ENCODE measurements around the gene LDLRAP1. TPM values are rescaled to one million over a fixed set of nuclear protein-coding genes. Genes with fewer than 3 reads are reported as not detected.

LDLRAP1 gene
- total RNA-seq, 2 donors from 2014 or later = 13.9 to 14.5 TPM

- H3K9me3 ChIP-seq (ENCODE audit: control insufficient read depth, low read length) = no peaks in the 10 kb centered on the region
- peak; percentile 80 for DNase-seq
- 84 to 93% methylated on average over 7 to 33 of the region's 33 CpGs for WGBS, 2 experiments (ENCODE audit: insufficient coverage in 1 of 2, insufficient read length in 1 of 2)
- H3K36me3 ChIP-seq (ENCODE audit: control insufficient read depth, insufficient read depth, low read length) = no peaks in the 10 kb centered on the region
- H3K27ac Mint-ChIP-seq = no peak overlapping the region
- peaks cover 11% of the 10 kb centered on the region for H3K27me3 Mint-ChIP-seq (ENCODE audit: insufficient read depth)
- no peaks in the 10 kb centered on the region for H3K36me3 Mint-ChIP-seq (ENCODE audit: low read depth)
- TF ChIP-seq CTCF (conservative IDR thresholded peaks at IDR 0.05) = peak; percentile 50
- H3K4me1 Mint-ChIP-seq = no peaks in the 10 kb centered on the region
- H3K9ac ChIP-seq (ENCODE audit: extremely low read depth, low read length, poor library complexity, severe bottlenecking) = no peak overlapping the region
- H3K4me1 ChIP-seq (ENCODE audit: control insufficient read depth, insufficient read depth, low read length) = no peaks in the 10 kb centered on the region
- H3K4me3 ChIP-seq (ENCODE audit: low read length) = no peak overlapping the region
- H3K27ac ChIP-seq (ENCODE audit: low read depth, low read length) = no peak overlapping the region
- no peak overlapping the region for H3K4me3 Mint-ChIP-seq
- H3K9me3 Mint-ChIP-seq = peaks cover 7% of the 10 kb centered on the region
- H3K27me3 ChIP-seq (ENCODE audit: control insufficient read depth, insufficient read depth, low read length, poor library complexity, severe bottlenecking) = no peaks in the 10 kb centered on the region
Observed at GRCh38 chr1:25517476-25518394, 25.7 kb upstream of the LDLRAP1 start.

GRCh38 chr1:25519624-25520023 lies 23.8 kb upstream of the LDLRAP1 start:
- Histone ChIP-seq H3K27ac (ENCODE audit: low read depth, low read length) (no peak overlapping the region), H3K9me3 (ENCODE audit: control insufficient read depth, low read length) (no peaks in the 10 kb centered on the region), H3K9ac (ENCODE audit: extremely low read depth, low read length, poor library complexity, severe bottlenecking) (no peak overlapping the region), H3K36me3 (ENCODE audit: control insufficient read depth, insufficient read depth, low read length) (no peaks in the 10 kb centered on the region), H3K4me3 (ENCODE audit: low read length) (no peak overlapping the region), H3K27me3 (ENCODE audit: control insufficient read depth, insufficient read depth, low read length, poor library complexity, severe bottlenecking) (no peaks in the 10 kb centered on the region), H3K4me1 (ENCODE audit: control insufficient read depth, insufficient read depth, low read length) (no peaks in the 10 kb centered on the region)
- Mint-ChIP-seq H3K27ac (no peak overlapping the region), H3K36me3 (ENCODE audit: low read depth) (no peaks in the 10 kb centered on the region), H3K4me1 (no peaks in the 10 kb centered on the region), H3K4me3 (no peak overlapping the region), H3K9me3 (peaks cover 3% of the 10 kb centered on the region), H3K27me3 (ENCODE audit: insufficient read depth) (peaks cover 11% of the 10 kb centered on the region)
- DNase-seq = no peak
- no peak for TF ChIP-seq CTCF (conservative IDR thresholded peaks at IDR 0.05)
- 91 to 97% methylated on average over 3 to 5 of the region's 5 CpGs for WGBS, 2 experiments (ENCODE audit: insufficient coverage in 1 of 2, insufficient read length in 1 of 2)

GRCh38 chr1:25520446-25521061 lies 22.9 kb upstream of the LDLRAP1 start:
- Histone ChIP-seq H3K4me1 (ENCODE audit: control insufficient read depth, insufficient read depth, low read length) (no peaks in the 10 kb centered on the region), H3K4me3 (ENCODE audit: low read length) (no peak overlapping the region), H3K9ac (ENCODE audit: extremely low read depth, low read length, poor library complexity, severe bottlenecking) (no peak overlapping the region), H3K36me3 (ENCODE audit: control insufficient read depth, insufficient read depth, low read length) (no peaks in the 10 kb centered on the region), H3K27ac (ENCODE audit: low read depth, low read length) (no peak overlapping the region), H3K9me3 (ENCODE audit: control insufficient read depth, low read length) (no peaks in the 10 kb centered on the region), H3K27me3 (ENCODE audit: control insufficient read depth, insufficient read depth, low read length, poor library complexity, severe bottlenecking) (no peaks in the 10 kb centered on the region)
- Mint-ChIP-seq H3K27me3 (ENCODE audit: insufficient read depth) (peaks cover 10% of the 10 kb centered on the region), H3K27ac (no peak overlapping the region), H3K36me3 (ENCODE audit: low read depth) (no peaks in the 10 kb centered on the region), H3K4me3 (no peak overlapping the region), H3K9me3 (peaks cover 7% of the 10 kb centered on the region), H3K4me1 (no peaks in the 10 kb centered on the region)
- DNase-seq = peak; percentile 79
- peak; percentile 91 for TF ChIP-seq CTCF (conservative IDR thresholded peaks at IDR 0.05)
- 28 to 38% methylated on average over 3 to 4 of the region's 4 CpGs for WGBS, 2 experiments (ENCODE audit: insufficient coverage in 1 of 2, insufficient read length in 1 of 2)
